Fibroblast of lung (primary cell): ENCODE measurements around the gene SIK3.

Experiments used
- CTCF ChIP-seq, 2 donors: IDR thresholded peaks in 1 of 2; conservative IDR thresholded peaks in 1 of 2; 1 replicate in 1 of 2; 2 replicates in 1 of 2; pipeline ENCODE4 v1.5.1; 2011 to 2012; ENCODE audit warnings: low read length in 2 of 2, control low read depth in 1 of 2, inconsistent platforms in 1 of 2, low read depth in 1 of 2, mild to moderate bottlenecking in 1 of 2
- EZH2 ChIP-seq: IDR thresholded peaks from 2 replicates; pipeline ENCODE4 v1.5.1; 2012; ENCODE audit warnings: low read length, control low read depth, mild to moderate bottlenecking; ENCODE audit errors: missing control alignments

- no peak for TF ChIP-seq CTCF (conservative IDR thresholded peaks at IDR 0.05 in 1 of 2, IDR thresholded peaks at IDR 0.05 in 1 of 2; ENCODE audit: low read depth in 1 of 2, low read length in 2 of 2)
- no peak for TF ChIP-seq EZH2
Measured at GRCh38 chr11:117100556-117100955, 2.3 kb upstream of the SIK3 start.
